ENCODE results near the gene AQP2.

Gene AQP2

DNA sequence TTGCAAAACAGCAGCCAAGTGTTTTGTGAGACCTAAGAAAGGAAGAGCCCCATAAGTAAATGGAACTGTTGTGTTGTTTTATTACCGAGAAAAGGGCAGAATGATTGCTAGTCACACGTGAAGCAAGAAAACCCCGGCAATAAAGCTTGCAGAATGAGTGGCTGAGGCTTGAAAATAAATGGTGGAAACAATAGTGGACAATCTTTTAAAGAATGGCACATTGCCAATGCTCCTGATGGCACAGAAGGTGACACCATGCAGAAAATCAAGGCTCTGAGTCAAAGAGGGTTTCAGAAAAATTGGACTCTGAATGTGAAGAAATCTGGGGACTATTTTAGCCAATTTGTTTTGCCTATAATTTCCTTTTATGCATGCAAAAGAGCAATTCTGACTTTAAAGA lies 4.0 kb upstream of the AQP2 start:
- Histone ChIP-seq H3K27me3 (no peaks in the 10 kb centered on the region), H3K36me3 (no peaks in the 10 kb centered on the region), H3K4me1 (peaks cover 49% of the 10 kb centered on the region), H3K4me3 (ENCODE audit: low read depth, low read length) (no peak overlapping the region), H3K9me3 (no peaks in the 10 kb centered on the region)
- DNase-seq, result no peak
- no peak for TF ChIP-seq CTCF (IDR thresholded peaks at IDR 0.05; ENCODE audit: low read depth, low read length)

GRCh38 chr12:49947593-49948226 lies 2.8 kb upstream of the AQP2 start:
- TF ChIP-seq CTCF (IDR thresholded peaks at IDR 0.05; ENCODE audit: low read depth, low read length), result no peak
- H3K36me3 ChIP-seq, result no peaks in the 10 kb centered on the region
- no peak overlapping the region for H3K4me3 ChIP-seq (ENCODE audit: low read depth, low read length)
- no peaks in the 10 kb centered on the region for H3K9me3 ChIP-seq
- peaks cover 46% of the 10 kb centered on the region for H3K4me1 ChIP-seq
- H3K27me3 ChIP-seq, result no peaks in the 10 kb centered on the region
- DNase-seq, result no peak

DNA sequence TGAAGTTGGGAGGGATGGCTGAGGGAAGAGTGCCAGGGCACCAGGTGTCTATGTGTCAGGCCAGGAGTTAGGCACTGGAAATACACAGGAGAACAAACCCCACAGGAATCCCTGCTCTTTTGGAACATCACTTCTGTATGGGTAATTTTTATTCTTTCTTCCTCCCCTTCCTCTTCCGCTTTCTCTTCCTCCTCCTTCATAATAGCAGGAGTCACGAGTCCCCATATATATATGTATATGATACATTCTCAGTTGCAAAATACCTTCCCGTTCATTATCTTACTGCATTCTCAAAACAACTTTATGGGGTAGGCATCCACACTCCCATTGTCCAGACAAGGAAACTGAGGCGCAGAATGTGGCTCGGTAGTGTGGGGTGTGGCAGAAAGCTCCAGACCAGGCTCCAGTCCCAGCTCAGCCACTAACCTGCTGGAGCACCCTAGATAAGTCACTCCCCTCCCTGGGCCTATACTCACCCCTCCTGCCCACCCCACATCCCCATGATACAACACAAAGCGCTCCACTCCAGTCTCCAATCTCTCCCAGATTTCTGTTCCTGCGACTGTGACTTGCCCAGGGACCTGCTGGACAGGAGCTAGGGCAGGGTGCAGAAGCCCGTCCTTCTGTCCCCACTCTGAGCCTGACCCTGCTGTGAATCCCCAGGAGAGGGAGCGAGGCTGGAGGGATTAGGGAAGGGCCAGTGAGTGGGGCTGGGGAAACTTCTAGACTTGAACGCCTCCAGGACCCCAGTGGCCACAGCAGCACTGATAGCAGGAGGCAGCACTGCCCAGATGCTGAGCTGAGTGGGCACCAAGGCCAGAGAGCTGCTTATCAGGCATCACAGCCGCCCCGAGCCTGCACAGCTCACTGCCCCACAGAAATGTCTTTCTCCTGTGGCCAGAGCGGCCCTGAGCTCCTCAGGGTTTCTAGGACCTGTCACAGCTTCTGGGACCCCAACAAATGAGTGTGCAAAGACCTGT lies 1.4 kb upstream of the AQP2 start:
- no peak for DNase-seq
- H3K4me1 ChIP-seq, result peaks cover 37% of the 10 kb centered on the region
- no peaks in the 10 kb centered on the region for H3K36me3 ChIP-seq
- no peak for TF ChIP-seq CTCF (IDR thresholded peaks at IDR 0.05; ENCODE audit: low read depth, low read length)
- no peaks in the 10 kb centered on the region for H3K27me3 ChIP-seq
- H3K9me3 ChIP-seq, result no peaks in the 10 kb centered on the region
- no peak overlapping the region for H3K4me3 ChIP-seq (ENCODE audit: low read depth, low read length)

- DNase-seq, result no peak
- no peak overlapping the region for H3K4me3 ChIP-seq (ENCODE audit: low read depth, low read length)
- H3K9me3 ChIP-seq, result no peaks in the 10 kb centered on the region
- no peak for TF ChIP-seq CTCF (IDR thresholded peaks at IDR 0.05; ENCODE audit: low read depth, low read length)
- H3K4me1 ChIP-seq, result peaks cover 30% of the 10 kb centered on the region
- H3K36me3 ChIP-seq, result no peaks in the 10 kb centered on the region
- no peaks in the 10 kb centered on the region for H3K27me3 ChIP-seq
These were observed 671 bp upstream of the AQP2 start for GRCh38 chr12:49949866-49950265.

GRCh38 chr12:49951411-49952240 lies 1.1 kb downstream of the AQP2 start:
- no peaks in the 10 kb centered on the region for H3K27me3 ChIP-seq
- TF ChIP-seq CTCF (IDR thresholded peaks at IDR 0.05; ENCODE audit: low read depth, low read length), result no peak
- H3K4me3 ChIP-seq (ENCODE audit: low read depth, low read length), result no peak overlapping the region
- no peaks in the 10 kb centered on the region for H3K9me3 ChIP-seq
- no peak for DNase-seq
- no peaks in the 10 kb centered on the region for H3K36me3 ChIP-seq
- peaks cover 19% of the 10 kb centered on the region for H3K4me1 ChIP-seq
